ENCODE data around the gene ETF1.

Gene ETF1

GRCh38 chr5:138498376-138498775 lies 44.7 kb downstream of the ETF1 start:
- Histone ChIP-seq H3F3A (ENCODE audit: insufficient read depth, low read length) (no peaks in the 10 kb centered on the region), H3K9me2 (replicated peaks; ENCODE audit: insufficient read depth, low read length) (no peaks in the 10 kb centered on the region), H3K27me3 (replicated peaks; ENCODE audit: insufficient read depth, low read length) (no peaks in the 10 kb centered on the region), H3K4me1 (ENCODE audit: low read length) (no peaks in the 10 kb centered on the region), H3K4me3 (ENCODE audit: low read length) (no peak overlapping the region), H3K27ac (ENCODE audit: low read length) (no peak overlapping the region), H3K9me3 (replicated peaks; ENCODE audit: insufficient read depth, low read length) (no peaks in the 10 kb centered on the region), H3K79me2 (ENCODE audit: low read length) (no peaks in the 10 kb centered on the region), H4K20me1 (ENCODE audit: insufficient read depth, low read length) (no peaks in the 10 kb centered on the region), H3K36me3 (replicated peaks; ENCODE audit: insufficient read depth, low read length) (no peaks in the 10 kb centered on the region), H2AFZ (ENCODE audit: low read length) (no peak overlapping the region), H3K4me2 (ENCODE audit: low read depth, low read length) (no peak overlapping the region), H3K9ac (ENCODE audit: low read length) (no peak overlapping the region)
- no peak for DNase-seq
- no peak for TF ChIP-seq EZH2phosphoT487 (IDR thresholded peaks at IDR 0.05; ENCODE audit: low read length)
- TF ChIP-seq CTCF (IDR thresholded peaks at IDR 0.05; ENCODE audit: low read length) = no peak
- no peak for TF ChIP-seq EZH2 (optimal IDR thresholded peaks at IDR 0.05; ENCODE audit: low read depth, low read length)

- Histone ChIP-seq H3K9me3 (replicated peaks; ENCODE audit: insufficient read depth, low read length) (no peaks in the 10 kb centered on the region), H3F3A (ENCODE audit: insufficient read depth, low read length) (no peaks in the 10 kb centered on the region), H3K27me3 (replicated peaks; ENCODE audit: insufficient read depth, low read length) (peaks cover 21% of the 10 kb centered on the region), H3K9me2 (replicated peaks; ENCODE audit: insufficient read depth, low read length) (no peaks in the 10 kb centered on the region), H3K36me3 (replicated peaks; ENCODE audit: insufficient read depth, low read length) (no peaks in the 10 kb centered on the region), H4K20me1 (ENCODE audit: insufficient read depth, low read length) (no peaks in the 10 kb centered on the region), H2AFZ (ENCODE audit: low read length) (no peak overlapping the region), H3K4me1 (ENCODE audit: low read length) (peaks cover 4% of the 10 kb centered on the region; the same call in 1 of the 2 replicates), H3K4me2 (ENCODE audit: low read depth, low read length) (no peak overlapping the region), H3K27ac (ENCODE audit: low read length) (no peak overlapping the region), H3K79me2 (ENCODE audit: low read length) (no peaks in the 10 kb centered on the region), H3K4me3 (ENCODE audit: low read length) (no peak overlapping the region), H3K9ac (ENCODE audit: low read length) (no peak overlapping the region)
- no peak for DNase-seq
- TF ChIP-seq CTCF (IDR thresholded peaks at IDR 0.05; ENCODE audit: low read length) = no peak
- no peak for TF ChIP-seq EZH2phosphoT487 (IDR thresholded peaks at IDR 0.05; ENCODE audit: low read length)
- no peak for TF ChIP-seq EZH2 (optimal IDR thresholded peaks at IDR 0.05; ENCODE audit: low read depth, low read length)
Observed at GRCh38 chr5:138495351-138495750, 47.7 kb downstream of the ETF1 start.

- peaks cover 4% of the 10 kb centered on the region; the same call in 1 of the 2 replicates for H3K4me1 ChIP-seq (ENCODE audit: low read length)
- H3K9me2 ChIP-seq (replicated peaks; ENCODE audit: insufficient read depth, low read length) = no peaks in the 10 kb centered on the region
- H4K20me1 ChIP-seq (ENCODE audit: insufficient read depth, low read length) = no peaks in the 10 kb centered on the region
- H3F3A ChIP-seq (ENCODE audit: insufficient read depth, low read length) = no peaks in the 10 kb centered on the region
- H3K9ac ChIP-seq (ENCODE audit: low read length) = peak overlapping the region; percentile 32; the same call in 1 of the 2 replicates
- TF ChIP-seq CTCF (IDR thresholded peaks at IDR 0.05; ENCODE audit: low read length) (no peak), EZH2phosphoT487 (IDR thresholded peaks at IDR 0.05; ENCODE audit: low read length) (no peak), EZH2 (optimal IDR thresholded peaks at IDR 0.05; ENCODE audit: low read depth, low read length) (no peak)
- H3K27ac ChIP-seq (ENCODE audit: low read length) = no peak overlapping the region
- no peaks in the 10 kb centered on the region for H3K79me2 ChIP-seq (ENCODE audit: low read length)
- no peak for DNase-seq
- H2AFZ ChIP-seq (ENCODE audit: low read length) = peak overlapping the region; percentile 70; the same call in 1 of the 2 replicates
- H3K9me3 ChIP-seq (replicated peaks; ENCODE audit: insufficient read depth, low read length) = no peaks in the 10 kb centered on the region
- peak overlapping the region; percentile 62 for H3K4me3 ChIP-seq (ENCODE audit: low read length)
- peak overlapping the region; percentile 93 for H3K4me2 ChIP-seq (ENCODE audit: low read depth, low read length)
- H3K36me3 ChIP-seq (replicated peaks; ENCODE audit: insufficient read depth, low read length) = no peaks in the 10 kb centered on the region
- H3K27me3 ChIP-seq (replicated peaks; ENCODE audit: insufficient read depth, low read length) = peaks cover 43% of the 10 kb centered on the region
Observed at GRCh38 chr5:138492560-138493045, 50.4 kb downstream of the ETF1 start.

All from MM.1S (cell line).